DND-41 (cell line): ENCODE measurements around the gene MRM2.

Experiments used
- CTCF ChIP-seq: IDR thresholded peaks from 2 replicates; pipeline ENCODE4 v1.5.1; 2012; ENCODE audit warnings: borderline replicate concordance, low read length, moderate library complexity, mild to moderate bottlenecking; ENCODE audit not compliant: poor library complexity, severe bottlenecking; ENCODE audit errors: extremely low read depth
- EZH2 ChIP-seq: IDR thresholded peaks from 3 replicates; pipeline ENCODE4 v1.6.1; 2012; ENCODE audit warnings: borderline replicate concordance, low read depth, mild to moderate bottlenecking, moderate library complexity, low read length, inconsistent platforms; ENCODE audit not compliant: severe bottlenecking

GRCh38 chr7:2218444-2218785, 23.6 kb downstream of the MRM2 start:
- TF ChIP-seq CTCF (no peak), EZH2 (no peak)
